ENCODE results near the gene SYT3. TPM values are rescaled to one million over a fixed set of nuclear protein-coding genes. Genes with fewer than 3 reads are reported as not detected.

SYT3 gene
- total RNA-seq, 1 donor from 2014 or later, result 0.15 TPM

Other genes with a start within 250 kb of the SYT3 start
- not detected for gene SPIB, start 220.9 kb downstream of the SYT3 start, total RNA-seq
- gene MYBPC2, start 207.0 kb downstream of the SYT3 start, total RNA-seq, result 0.12 TPM
- 79.5 TPM for gene EMC10, start 163.4 kb downstream of the SYT3 start, total RNA-seq
- 1.2 TPM for gene GARIN5A, start 163.0 kb downstream of the SYT3 start, total RNA-seq
- gene JOSD2, start 128.7 kb downstream of the SYT3 start, total RNA-seq, result 35.2 TPM
- not detected for gene ASPDH, start 126.0 kb downstream of the SYT3 start, total RNA-seq
- gene LRRC4B, start 71.4 kb downstream of the SYT3 start, total RNA-seq, result 0.62 TPM
- gene C19orf81, start 9.6 kb upstream of the SYT3 start, total RNA-seq, result 2.7 TPM
- gene SHANK1, start 79.9 kb upstream of the SYT3 start, total RNA-seq, result 0.32 TPM
- 2.9 TPM for gene CLEC11A, start 83.5 kb upstream of the SYT3 start, total RNA-seq
- not detected for gene GPR32, start 130.6 kb upstream of the SYT3 start, total RNA-seq
- not detected for gene ACP4, start 150.5 kb upstream of the SYT3 start, total RNA-seq
- not detected for gene KLK1, start 183.9 kb upstream of the SYT3 start, total RNA-seq
- not detected for gene KLK15, start 193.7 kb upstream of the SYT3 start, total RNA-seq
- not detected for gene KLK3, start 215.0 kb upstream of the SYT3 start, total RNA-seq
- gene KLK2, start 233.6 kb upstream of the SYT3 start, total RNA-seq, result not detected